ENCODE measurements around the gene DQX1.

Gene DQX1

DNA sequence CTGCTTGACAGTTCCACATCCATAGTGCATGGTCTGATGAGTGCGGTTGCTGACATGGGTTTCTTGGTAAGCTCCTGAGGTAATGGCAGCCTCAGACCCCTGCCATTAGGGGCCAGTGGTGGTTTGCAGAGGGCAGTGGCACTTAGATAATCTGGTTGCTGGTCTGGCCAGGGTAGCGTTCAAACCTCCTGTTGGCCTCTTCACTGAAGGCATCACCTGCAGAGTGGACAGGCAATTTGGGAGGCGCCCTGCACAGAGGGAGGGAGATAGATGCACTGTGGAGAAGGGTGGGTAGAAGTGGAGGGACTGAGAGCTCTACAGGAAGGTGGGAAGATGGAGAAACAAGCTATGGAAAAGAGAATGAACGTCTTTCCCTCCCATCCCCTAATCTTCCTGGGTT is 7.4 kb upstream of the DQX1 start:
- DNase-seq (ENCODE audit: low read depth, low spot score), result no peak
- H3K27ac ChIP-seq, result no peak overlapping the region

DNA sequence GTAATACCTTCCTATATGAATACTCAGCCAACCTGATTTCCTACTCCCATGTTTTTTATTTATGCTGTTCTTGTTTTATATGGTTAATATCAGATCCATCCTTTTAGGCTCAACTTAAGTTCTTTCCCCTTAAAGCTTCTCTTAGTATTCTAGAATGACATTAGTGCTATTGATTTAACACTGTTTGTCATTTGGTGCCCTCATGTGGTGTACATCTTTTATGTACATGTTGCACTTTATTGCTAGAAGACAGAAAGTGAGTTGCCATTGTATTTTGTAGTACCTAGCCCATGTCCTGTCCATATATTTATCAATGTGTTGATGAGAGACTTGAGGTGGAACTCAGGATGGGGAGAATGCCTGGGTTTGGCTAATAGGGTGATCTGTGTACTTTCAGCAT is 6.2 kb upstream of the DQX1 start:
- H3K27ac ChIP-seq, result no peak overlapping the region
- no peak for DNase-seq (ENCODE audit: low read depth, low spot score)

DNA sequence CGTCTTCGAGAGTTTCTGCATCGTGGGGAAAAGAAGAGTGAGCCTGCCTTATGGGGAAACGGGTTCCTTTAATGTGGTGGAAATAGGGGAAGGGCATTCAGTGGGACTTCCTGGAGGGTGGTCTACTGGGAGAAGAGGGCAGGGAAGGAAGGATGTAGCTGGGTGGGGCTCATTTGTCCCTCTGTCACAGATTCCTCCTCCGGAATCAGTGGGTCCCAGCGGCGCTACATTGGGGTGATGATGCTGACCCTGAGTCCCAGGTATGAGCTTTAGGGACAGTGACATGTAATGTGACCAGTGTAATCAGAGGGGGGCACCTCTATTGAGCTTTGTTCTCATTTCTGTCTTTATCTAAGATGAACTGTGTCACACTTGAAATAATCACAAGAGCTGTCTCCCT is 5.6 kb upstream of the DQX1 start:
- no peak for DNase-seq (ENCODE audit: low read depth, low spot score)
- no peak overlapping the region for H3K27ac ChIP-seq

- H3K27ac ChIP-seq, result peak overlapping the region; percentile 81
- DNase-seq (ENCODE audit: low read depth, low spot score), result no peak
These were observed 4.5 kb upstream of the DQX1 start for GRCh38 chr2:74530239-74531187.

- H3K27ac ChIP-seq, result peak within 1 kb of the TSS; percentile 81
- peak; percentile 96 for DNase-seq (ENCODE audit: low read depth, low spot score)
These were observed 3.6 kb upstream of the DQX1 start, which contains the start of the genes AUP1 and HTRA2 for GRCh38 chr2:74529357-74530238. AUP1 (minus strand) TSS chr2:74529706; CDS start chr2:74529629, 77 bp downstream. HTRA2 (plus strand) TSS chr2:74529933; CDS start chr2:74530007, 74 bp downstream.

- no peak for DNase-seq (ENCODE audit: low read depth, low spot score)
- peak overlapping the region; percentile 81 for H3K27ac ChIP-seq
These were observed 2.7 kb upstream of the DQX1 start for GRCh38 chr2:74528600-74529356.

DNA sequence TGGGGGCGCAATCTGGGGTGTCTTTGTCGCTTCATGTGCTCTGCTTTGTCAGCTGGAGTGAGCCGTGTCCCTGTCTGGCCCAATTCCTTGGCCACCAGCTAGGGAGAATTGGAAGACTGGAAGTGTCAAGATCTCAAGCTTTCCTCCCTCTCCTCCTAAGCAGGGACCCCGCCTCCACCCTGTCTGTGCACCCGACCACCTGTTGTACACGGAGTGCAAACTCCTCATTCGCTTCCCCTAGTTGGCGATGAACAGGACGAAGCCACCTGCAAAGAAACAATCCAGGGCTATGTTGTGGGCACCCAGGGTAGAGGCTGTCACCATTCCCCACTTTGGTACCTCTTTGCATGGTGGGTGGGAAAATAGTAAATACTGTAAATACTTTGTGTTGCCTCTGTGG is 1.7 kb upstream of the DQX1 start:
- no peak for DNase-seq (ENCODE audit: low read depth, low spot score)
- H3K27ac ChIP-seq, result no peak overlapping the region

GRCh38 chr2:74526649-74527230 is 709 bp upstream of the DQX1 start:
- peak overlapping the region; percentile 64 for H3K27ac ChIP-seq
- no peak for DNase-seq (ENCODE audit: low read depth, low spot score)

GRCh38 chr2:74524955-74525716 is 895 bp downstream of the DQX1 start:
- DNase-seq (ENCODE audit: low read depth, low spot score), result no peak
- H3K27ac ChIP-seq, result peak overlapping the region; percentile 64

DNA sequence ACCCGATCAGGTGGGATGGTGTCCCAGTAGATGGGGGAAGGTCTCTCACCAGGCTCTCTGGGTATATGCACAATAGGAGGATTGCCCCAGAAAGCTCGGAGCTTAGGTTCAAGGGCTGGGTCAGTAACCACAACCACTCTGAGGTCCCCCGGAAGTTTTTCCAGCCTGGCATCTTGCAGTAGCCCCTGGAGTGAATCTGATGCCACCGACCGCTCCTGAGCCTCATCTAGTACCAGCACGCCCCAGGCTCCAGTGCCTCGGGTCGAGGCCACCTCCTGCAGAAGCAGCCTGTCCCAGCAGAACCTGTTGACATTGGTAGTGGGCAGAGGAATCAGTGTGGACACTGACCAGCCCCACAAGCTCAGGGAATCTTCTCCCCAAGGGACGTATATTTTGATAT is 2.0 kb downstream of the DQX1 start:
- no peak for DNase-seq (ENCODE audit: low read depth, low spot score)
- no peak overlapping the region for H3K27ac ChIP-seq

DNA sequence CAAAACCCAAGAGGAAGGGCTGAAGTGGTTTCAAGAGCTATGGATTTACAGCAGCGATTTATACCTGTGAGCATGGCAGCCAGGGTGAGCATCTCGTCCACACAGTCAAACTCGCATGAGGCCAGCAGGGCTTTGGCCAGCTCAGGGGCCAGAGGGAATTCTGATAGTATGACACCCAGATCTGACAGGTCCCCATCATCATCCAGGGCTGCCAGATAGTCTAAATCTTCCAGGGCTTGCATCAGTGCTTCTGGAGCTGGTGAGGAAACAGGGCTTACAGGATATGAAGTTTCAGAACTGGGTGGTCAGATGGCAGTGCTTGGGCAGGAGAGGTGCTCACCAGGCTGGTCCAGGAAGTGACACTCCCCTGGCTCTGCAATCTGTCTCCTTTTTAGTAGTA is 3.5 kb downstream of the DQX1 start:
- no peak for DNase-seq (ENCODE audit: low read depth, low spot score)

GRCh38 chr2:74516650-74517049 is 9.4 kb downstream of the DQX1 start:
- no peak overlapping the region for H3K27ac ChIP-seq
- no peak for DNase-seq (ENCODE audit: low read depth, low spot score)

More for the DNA sequence above, 3.5 kb downstream of the DQX1 start:
- H3K27ac ChIP-seq, result no peak overlapping the region

- H3K27ac ChIP-seq, result no peak overlapping the region
- no peak for DNase-seq (ENCODE audit: low read depth, low spot score)
These were observed 9.9 kb downstream of the DQX1 start for GRCh38 chr2:74515981-74516633.

DNA sequence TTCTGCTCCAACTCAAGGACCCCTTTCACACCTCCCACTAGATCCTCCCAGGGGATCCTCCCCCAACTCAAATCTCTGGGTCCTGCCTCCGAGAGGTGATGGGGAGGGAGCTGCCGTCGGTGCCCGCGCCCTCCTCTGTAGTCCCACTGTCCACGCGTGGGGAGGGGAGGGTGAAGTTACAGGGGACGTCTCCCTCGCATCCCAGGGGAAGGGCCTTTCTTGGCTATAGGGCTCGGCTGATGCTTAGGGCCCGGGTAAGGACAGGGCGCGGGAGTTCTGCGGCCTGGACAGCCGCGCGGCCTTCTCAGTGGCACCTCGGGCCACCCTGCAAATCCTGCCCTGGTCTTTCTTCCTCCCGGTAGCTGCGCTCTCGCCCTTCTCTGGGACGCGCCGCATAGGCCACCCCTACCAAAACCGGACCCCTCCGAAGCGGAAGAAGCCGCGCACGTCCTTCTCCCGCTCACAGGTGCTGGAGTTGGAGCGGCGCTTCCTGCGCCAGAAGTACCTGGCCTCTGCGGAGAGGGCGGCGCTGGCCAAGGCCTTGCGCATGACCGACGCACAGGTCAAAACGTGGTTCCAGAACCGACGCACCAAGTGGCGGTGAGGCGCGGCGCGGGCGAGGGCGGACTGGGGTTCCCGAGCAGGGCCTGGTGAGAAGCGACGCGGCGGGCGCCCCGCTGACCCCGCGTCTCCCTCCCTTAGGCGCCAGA is 10.6 kb downstream of the DQX1 start:
- no peak overlapping the region for H3K27ac ChIP-seq
- no peak for DNase-seq (ENCODE audit: low read depth, low spot score)

DNA sequence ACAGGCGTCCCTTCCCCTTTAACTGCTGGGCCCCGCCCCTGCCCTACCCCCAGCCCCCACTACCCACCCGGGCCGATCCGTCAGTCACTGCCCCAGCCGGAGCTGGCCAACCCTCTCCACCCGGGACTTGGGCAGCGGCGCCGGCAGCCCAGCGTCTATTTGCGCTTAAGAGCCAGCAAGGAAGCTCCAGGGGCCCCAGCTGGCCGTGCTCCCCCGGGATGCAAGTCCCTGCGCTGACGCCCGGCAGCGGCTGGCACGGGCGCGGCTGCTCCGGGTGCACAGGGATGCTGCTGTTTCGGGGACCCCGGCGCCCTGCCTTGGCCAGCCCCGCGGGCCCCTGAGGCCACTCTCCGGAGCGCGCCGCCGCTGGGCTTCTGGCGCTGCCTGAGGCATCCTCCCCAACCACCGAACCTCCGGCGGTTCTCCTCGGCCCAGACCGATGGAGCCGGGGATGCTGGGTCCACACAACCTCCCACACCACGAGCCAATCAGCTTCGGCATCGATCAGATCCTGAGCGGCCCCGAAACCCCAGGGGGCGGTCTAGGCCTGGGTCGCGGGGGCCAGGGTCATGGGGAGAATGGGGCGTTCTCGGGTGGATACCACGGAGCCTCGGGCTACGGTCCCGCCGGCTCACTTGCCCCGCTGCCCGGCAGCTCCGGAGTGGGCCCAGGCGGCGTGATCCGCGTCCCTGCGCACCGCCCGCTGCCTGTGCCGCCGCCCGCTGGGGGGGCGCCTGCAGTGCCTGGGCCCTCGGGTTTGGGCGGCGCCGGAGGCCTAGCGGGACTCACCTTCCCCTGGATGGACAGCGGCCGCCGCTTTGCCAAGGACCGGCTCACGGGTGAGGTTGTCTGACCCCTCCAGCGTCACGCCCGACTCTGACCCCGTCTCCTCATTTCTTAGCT is 11.4 kb downstream of the DQX1 start, which contains the start of gene TLX2:
Gene TLX2 (plus strand): TSS at position 83 of the 903 bp plus-strand sequence. CDS start 357 bp downstream, at position 440.
- no peak within 1 kb of the TSS for H3K27ac ChIP-seq
- no peak for DNase-seq (ENCODE audit: low read depth, low spot score)

DNA sequence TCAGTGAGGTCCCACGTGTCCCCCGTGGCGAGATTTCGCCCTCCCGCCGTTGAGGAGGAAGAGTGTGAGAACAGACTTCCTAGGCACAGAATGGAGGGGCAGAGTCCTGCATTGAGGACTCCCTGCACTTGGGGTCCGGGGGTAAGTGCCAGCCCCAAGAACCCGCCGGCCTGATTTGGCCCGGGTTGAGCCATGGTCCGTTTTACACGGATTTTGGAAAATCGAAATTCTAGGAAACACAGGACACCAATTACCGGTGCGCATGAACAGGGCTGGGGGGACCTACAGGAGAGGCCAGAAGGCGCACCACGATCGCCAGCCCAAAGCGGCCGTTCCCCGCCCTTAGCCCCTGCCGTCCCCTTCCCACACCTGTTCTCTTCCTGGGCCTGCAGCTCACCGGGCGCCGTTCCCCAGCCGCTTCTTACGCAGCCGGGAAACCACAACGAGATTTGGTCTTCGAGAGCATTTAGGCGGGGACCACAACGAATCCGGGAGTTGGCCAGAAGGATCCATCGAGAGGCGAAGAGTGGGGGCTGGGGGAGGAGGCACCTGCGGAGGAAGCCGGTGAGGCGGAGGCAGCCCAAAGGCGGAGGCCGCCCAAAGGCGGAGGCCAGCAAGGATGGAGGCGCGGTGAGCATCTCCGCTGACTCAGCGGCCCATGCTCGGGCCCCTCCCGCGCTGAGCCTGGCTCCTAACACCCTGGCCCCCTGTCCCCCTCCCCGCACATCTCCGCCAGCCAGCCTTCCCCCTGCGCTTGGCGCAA is 12.2 kb downstream of the DQX1 start:
- no peak for DNase-seq (ENCODE audit: low read depth, low spot score)

More for the DNA sequence above, 12.2 kb downstream of the DQX1 start:
- no peak overlapping the region for H3K27ac ChIP-seq
